CD14-positive monocyte (primary cell): ENCODE data around the gene NDST1. TPM values are rescaled to one million over a fixed set of nuclear protein-coding genes. Genes with fewer than 3 reads are reported as not detected.

Source experiments
- DNase-seq, 3 donors: peaks; one replicate each; pipeline ENCODE4 v3.0.0-alpha.2; 2011 to 2022
- H2AFZ ChIP-seq: 2 replicates; pipeline ENCODE4 v1.6.0; 2012; ENCODE audit warnings: mild to moderate bottlenecking, low read depth, low read length, inconsistent platforms; ENCODE audit not compliant: insufficient read depth, poor library complexity, severe bottlenecking
- H3K27ac ChIP-seq, 2 donors: 1 replicate in 1 of 2; 2 replicates in 1 of 2; pipeline ENCODE4 v1.5.1; 2012 to 2013; ENCODE audit warnings: low read length in 2 of 2, control low read depth in 1 of 2, inconsistent platforms in 1 of 2, low read depth in 1 of 2, mild to moderate bottlenecking in 1 of 2
- H3K27me3 ChIP-seq, 2 donors: one replicate each; pipeline versions ENCODE4 v1.6.0 to v1.6.1; 2011 to 2013; ENCODE audit warnings: low read length in 2 of 2; ENCODE audit not compliant: control insufficient read depth in 2 of 2, insufficient read depth in 2 of 2
- H3K36me3 ChIP-seq, 2 donors: replicated peaks in 1 of 2; 1 replicate in 1 of 2; 2 replicates in 1 of 2; pipeline versions ENCODE4 v1.5.1 to v1.6.1; 2012 to 2013; ENCODE audit warnings: low read length in 2 of 2, control low read depth in 1 of 2, inconsistent platforms in 1 of 2, mild to moderate bottlenecking in 1 of 2; ENCODE audit not compliant: insufficient read depth in 2 of 2, control insufficient read depth in 1 of 2
- H3K4me1 ChIP-seq, 2 donors: 1 replicate in 1 of 2; 2 replicates in 1 of 2; pipeline versions ENCODE4 v1.5.1 to v1.6.1; 2012 to 2013; ENCODE audit warnings: low read length in 2 of 2, control low read depth in 1 of 2, inconsistent platforms in 1 of 2, mild to moderate bottlenecking in 1 of 2, moderate library complexity in 1 of 2; ENCODE audit not compliant: insufficient read depth in 2 of 2, control insufficient read depth in 1 of 2
- H3K4me2 ChIP-seq: replicated peaks from 2 replicates; pipeline ENCODE3; 2012; ENCODE audit warnings: low read length, moderate library complexity, mild to moderate bottlenecking; ENCODE audit not compliant: poor library complexity, severe bottlenecking; ENCODE audit errors: extremely low read depth
- H3K4me3 ChIP-seq, 3 experiments: fragments of 200-600 bp in 1 of 3; sonication (generic) in 1 of 3; replicated peaks in 1 of 3; 1 replicate in 2 of 3; 2 replicates in 1 of 3; pipeline ENCODE4 v1.5.1; 2011 to 2013; ENCODE audit warnings: low read length in 3 of 3, mild to moderate bottlenecking in 3 of 3, control low read depth in 2 of 3, low read depth in 2 of 3, inconsistent platforms in 1 of 3, moderate library complexity in 1 of 3
- H3K79me2 ChIP-seq: 2 replicates; pipeline ENCODE4 v1.6.0; 2012; ENCODE audit warnings: mild to moderate bottlenecking, control low read depth, inconsistent platforms, low read length, moderate library complexity; ENCODE audit not compliant: insufficient read depth
- H3K9ac ChIP-seq: 2 replicates; pipeline ENCODE4 v1.6.0; 2017; ENCODE audit warnings: low read length, mild to moderate bottlenecking; ENCODE audit not compliant: insufficient read depth, poor library complexity, severe bottlenecking
- H3K9me3 ChIP-seq, 2 donors: replicated peaks in 1 of 2; 1 replicate in 1 of 2; 2 replicates in 1 of 2; pipeline versions ENCODE4 v1.5.1 to v1.6.1; 2012 to 2013; ENCODE audit warnings: low read length in 2 of 2, control low read depth in 1 of 2; ENCODE audit not compliant: control insufficient read depth in 1 of 2, insufficient read depth in 1 of 2
- H4K20me1 ChIP-seq: 2 replicates; pipeline ENCODE4 v1.6.0; 2012; ENCODE audit warnings: mild to moderate bottlenecking, low read length, control low read depth, moderate library complexity; ENCODE audit not compliant: insufficient read depth
- H3K27ac Mint-ChIP-seq, 7 donors: one replicate each; pipeline ENCODE4 v1.8.0; 2020; ENCODE audit warnings: mild to moderate bottlenecking in 7 of 7, mixed read lengths in 7 of 7, moderate library complexity in 6 of 7, inconsistent platforms in 2 of 7
- H3K27me3 Mint-ChIP-seq, 3 donors: one replicate each; pipeline ENCODE4 v1.8.0; 2021 to 2022; ENCODE audit warnings: low read depth in 3 of 3, mild to moderate bottlenecking in 3 of 3, mixed read lengths in 3 of 3, moderate library complexity in 3 of 3, inconsistent platforms in 1 of 3
- H3K36me3 Mint-ChIP-seq, 2 donors: one replicate each; pipeline ENCODE4 v1.8.0; 2020; ENCODE audit warnings: mixed read lengths in 2 of 2, inconsistent platforms in 1 of 2, mild to moderate bottlenecking in 1 of 2
- H3K4me1 Mint-ChIP-seq: one replicate; pipeline ENCODE4 v1.8.0; 2020; ENCODE audit warnings: mild to moderate bottlenecking, mixed read lengths
- H3K4me3 Mint-ChIP-seq, 2 donors: one replicate each; pipeline ENCODE4 v1.8.0; 2020; ENCODE audit warnings: mild to moderate bottlenecking in 2 of 2, mixed read lengths in 2 of 2, moderate library complexity in 1 of 2
- H3K9me3 Mint-ChIP-seq, 7 donors: one replicate each; pipeline ENCODE4 v1.8.0; 2020 to 2022; ENCODE audit warnings: mixed read lengths in 7 of 7, mild to moderate bottlenecking in 6 of 7, moderate library complexity in 6 of 7, inconsistent platforms in 2 of 7
- CTCF ChIP-seq: fragments of 200-600 bp; IDR thresholded peaks from one replicate; pipeline ENCODE4 v1.8.0; 2022; ENCODE audit warnings: antibody characterized with exemption, mild to moderate bottlenecking
- WGBS: methylation state at CpG from one replicate; pipeline ENCODE4 v1.1.5; 2013; ENCODE audit warnings: missing lambda C conversion rate; ENCODE audit not compliant: insufficient coverage; 5-methylcytosine and 5-hydroxymethylcytosine counted together
- intact Hi-C, 2 donors: fragments of 100-400 bp; cut with micrococcal nuclease; formaldehyde crosslinking; loops; one replicate each; pipeline versions ENCODE4 v1.15.0 to v1.15.1; 2023
- polyA plus RNA-seq, 3 donors: library from polyadenylated mRNA; depleted of rRNA in 1 of 3; unstranded in 2 of 3; stranded (reverse) in 1 of 3; fragments of 300-500 nt in 2 of 3; fragments of >200 nt in 1 of 3; fragmentation: Illumina TruSeq in 2 of 3; gene quantifications; 1 replicate in 2 of 3; 2 replicates in 1 of 3; pipeline ENCODE4 v1.2.3, GENCODE V29; 2012 to 2021

Gene NDST1
- polyA plus RNA-seq, 3 donors: 7.0 to 18.9 (median 7.5) TPM

GRCh38 chr5:150565868-150566267 is 57.9 kb downstream of the NDST1 start:
- H3K9me3 Mint-ChIP-seq: peaks cover 0 to 6% (median 0%) of the 10 kb centered on the region in 7 donors
- no peak overlapping the region for H2AFZ ChIP-seq
- H3K27me3 Mint-ChIP-seq: peaks cover 1 to 5% (median 4%) of the 10 kb centered on the region in 3 donors
- no peak overlapping the region for H3K4me2 ChIP-seq
- H3K36me3 ChIP-seq: no peaks in the 10 kb centered on the region
- no peak for DNase-seq
- no peaks in the 10 kb centered on the region for H3K79me2 ChIP-seq
- no peaks in the 10 kb centered on the region for H3K27me3 ChIP-seq
- H3K4me1 ChIP-seq: peaks cover 7 to 12% of the 10 kb centered on the region in 2 donors
- H3K4me3 ChIP-seq: no peak overlapping the region
- intact Hi-C loops: loop anchor here in 1 of 2 donors (2.0 kb wide), 1 partner anchor 281 kb away; the partner anchor contains the start of gene IRGM
- no peaks in the 10 kb centered on the region for H3K9me3 ChIP-seq
- WGBS: no CpG with 5 or more reads among the region's 1 CpG
- no peak overlapping the region for H3K27ac Mint-ChIP-seq
- H3K4me3 Mint-ChIP-seq: no peak overlapping the region
- H3K4me1 Mint-ChIP-seq: peaks cover 22% of the 10 kb centered on the region
- no peak overlapping the region for H3K27ac ChIP-seq
- no peaks in the 10 kb centered on the region for H4K20me1 ChIP-seq
- no peak overlapping the region for H3K9ac ChIP-seq
- no peaks in the 10 kb centered on the region for H3K36me3 Mint-ChIP-seq
- no peak for TF ChIP-seq CTCF

GRCh38 chr5:150567031-150567717 is 59.2 kb downstream of the NDST1 start:
- peak; percentile 6 to 22 (median 20) for DNase-seq
- H3K36me3 Mint-ChIP-seq: no peaks in the 10 kb centered on the region

More at GRCh38 chr5:150567031-150567717, 59.2 kb downstream of the NDST1 start:
- intact Hi-C loops: no loop called here
- Histone ChIP-seq H3K27me3 (no peaks in the 10 kb centered on the region), H3K9me3 (no peaks in the 10 kb centered on the region), H3K27ac (no peak overlapping the region), H4K20me1 (no peaks in the 10 kb centered on the region), H3K4me1 (peaks cover 7 to 12% of the 10 kb centered on the region in 2 donors), H3K4me2 (peak overlapping the region; percentile 8), H3K36me3 (no peaks in the 10 kb centered on the region), H2AFZ (no peak overlapping the region), H3K9ac (no peak overlapping the region), H3K79me2 (no peaks in the 10 kb centered on the region), H3K4me3 (no peak overlapping the region)
- WGBS: no CpG with 5 or more reads among the region's 3 CpGs
- Mint-ChIP-seq H3K27ac (peak overlapping the region in 3 of 7 donors; percentile 25 to 68 (median 48)), H3K27me3 (peaks cover 0 to 5% (median 1%) of the 10 kb centered on the region in 3 donors), H3K4me3 (no peak overlapping the region), H3K4me1 (peaks cover 22% of the 10 kb centered on the region), H3K9me3 (peaks cover 0 to 5% (median 0%) of the 10 kb centered on the region in 7 donors)
- no peak for TF ChIP-seq CTCF
